ENCODE measurements around the gene SPOCK2.

Gene SPOCK2

GRCh38 chr10:72087392-72087968 is 871 bp downstream of the SPOCK2 start:
- no peak for DNase-seq (ENCODE audit: low read depth)

- no peak for DNase-seq (ENCODE audit: low read depth)
These were observed 1.6 kb downstream of the SPOCK2 start for GRCh38 chr10:72086466-72087391.

GRCh38 chr10:72085864-72086465 is 2.4 kb downstream of the SPOCK2 start:
- DNase-seq (ENCODE audit: low read depth): no peak

GRCh38 chr10:72085166-72085565 is 3.2 kb downstream of the SPOCK2 start:
- DNase-seq (ENCODE audit: low read depth): no peak

DNA sequence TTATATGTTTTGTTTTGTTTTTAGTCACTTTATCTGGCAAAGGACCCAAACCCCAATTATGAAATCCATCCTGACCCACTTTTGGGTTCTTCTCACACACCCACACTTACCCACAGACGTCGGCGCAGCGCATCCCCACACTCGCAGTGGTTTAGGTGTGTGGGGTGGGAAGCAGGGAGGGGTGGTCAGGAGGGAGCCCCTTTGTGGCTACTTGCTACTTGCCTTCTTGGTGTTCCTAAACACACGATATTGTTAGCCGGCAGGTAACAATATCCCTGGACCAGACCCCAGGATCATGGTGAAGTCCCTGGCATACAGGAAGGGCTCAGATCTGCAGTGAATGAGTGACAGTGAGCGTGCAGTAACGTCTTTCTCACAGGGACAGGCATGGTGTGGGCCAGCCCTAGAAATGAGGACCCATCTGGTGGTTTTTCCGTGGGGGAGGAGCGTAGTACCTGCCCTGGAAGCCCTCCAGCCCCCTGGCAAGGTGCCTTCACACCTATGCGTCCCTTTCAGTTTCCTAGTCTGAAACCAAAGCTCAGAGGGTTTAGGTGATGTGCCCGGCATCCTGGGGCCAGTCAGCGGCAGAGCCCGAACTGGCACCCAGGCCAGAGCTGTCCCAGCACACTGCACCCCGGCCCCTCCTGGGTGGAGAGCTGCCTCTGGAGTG is 4.4 kb downstream of the SPOCK2 start:
- DNase-seq (ENCODE audit: low read depth): peak; percentile 39

- DNase-seq (ENCODE audit: low read depth): no peak
These were observed 5.2 kb downstream of the SPOCK2 start for GRCh38 chr10:72082856-72083789.

DNA sequence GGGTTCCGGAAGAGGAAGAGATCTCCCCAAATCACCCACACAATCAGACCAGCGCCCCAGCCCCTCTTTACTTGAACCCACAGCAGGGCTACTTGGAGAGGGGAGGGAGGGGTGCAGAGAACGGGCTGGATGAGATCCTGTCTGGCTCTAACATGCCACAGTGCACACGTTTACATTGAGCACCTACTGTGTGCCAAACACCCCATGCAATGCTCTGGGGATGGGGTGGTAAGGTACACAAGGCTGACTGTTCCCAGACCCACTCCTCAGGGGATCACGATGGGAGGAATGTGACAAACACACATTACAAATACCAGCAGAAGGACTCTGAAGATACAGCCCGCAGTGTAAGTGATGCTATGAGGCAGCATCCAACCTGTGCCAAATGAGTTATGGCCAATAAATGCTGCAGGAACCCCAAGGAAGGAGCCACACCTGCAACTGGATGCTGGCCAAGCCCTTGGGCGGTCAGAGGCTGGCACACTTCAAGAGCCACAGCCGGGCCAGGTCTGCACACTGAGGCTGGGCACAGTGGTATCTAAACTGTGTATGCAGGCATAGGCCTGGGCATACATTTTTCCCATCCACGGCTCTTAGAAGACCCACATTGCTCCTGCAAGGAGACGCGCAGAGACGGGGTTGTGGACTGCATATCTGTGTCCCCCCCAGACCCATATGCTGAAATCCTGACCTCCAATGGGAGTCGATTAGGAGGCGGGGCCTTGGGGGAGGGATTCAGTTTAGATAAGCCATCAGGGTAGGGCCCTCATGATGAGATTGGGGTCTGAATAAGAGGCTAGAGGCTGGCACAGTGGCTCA is 6.4 kb downstream of the SPOCK2 start:
- DNase-seq (ENCODE audit: low read depth): no peak

GRCh38 chr10:72081210-72081609 is 7.1 kb downstream of the SPOCK2 start:
- no peak for DNase-seq (ENCODE audit: low read depth)

- DNase-seq (ENCODE audit: low read depth): no peak
These were observed 8.0 kb downstream of the SPOCK2 start for GRCh38 chr10:72080042-72080975.

- DNase-seq (ENCODE audit: low read depth): peak; percentile 61
These were observed 9.0 kb downstream of the SPOCK2 start for GRCh38 chr10:72079356-72079755.

DNA sequence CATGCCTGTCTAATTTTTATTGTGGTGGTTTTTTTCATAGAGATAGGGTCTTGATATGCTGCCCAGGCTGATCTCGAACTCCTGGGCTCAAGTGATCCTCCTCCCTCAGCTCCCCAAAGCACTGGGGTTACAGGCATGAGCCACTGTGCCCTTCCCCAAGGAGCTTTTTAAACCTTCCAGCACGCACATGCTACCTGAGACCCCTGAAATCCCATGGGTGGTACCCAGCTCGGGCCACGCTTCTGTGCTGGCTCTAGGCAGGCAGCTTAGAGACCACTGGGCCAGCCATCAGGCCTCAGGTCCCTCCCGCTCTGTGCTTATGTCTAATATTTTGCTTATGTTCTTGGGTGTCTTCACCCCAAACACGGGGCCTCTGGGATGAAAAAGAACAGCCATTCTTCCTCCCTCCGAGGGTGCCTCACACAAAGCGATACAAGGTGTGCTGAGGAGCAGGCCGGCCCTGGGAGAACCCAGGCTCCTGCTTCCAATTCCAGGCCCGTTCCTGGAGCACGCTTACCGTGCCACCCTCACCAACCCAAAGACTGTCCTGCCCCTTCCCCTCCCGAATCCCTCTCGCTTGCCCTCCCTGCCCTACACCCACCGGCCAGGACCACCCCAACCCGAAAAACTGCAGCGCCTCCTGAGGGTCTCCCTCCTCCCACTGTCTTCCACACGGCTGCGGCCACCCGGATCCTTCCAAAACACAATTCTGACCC is 10.9 kb downstream of the SPOCK2 start:
- DNase-seq (ENCODE audit: low read depth): no peak

- DNase-seq (ENCODE audit: low read depth): no peak
These were observed 11.6 kb downstream of the SPOCK2 start for GRCh38 chr10:72076756-72077155.

GRCh38 chr10:72075376-72076115 is 12.8 kb downstream of the SPOCK2 start:
- no peak for DNase-seq (ENCODE audit: low read depth)

DNA sequence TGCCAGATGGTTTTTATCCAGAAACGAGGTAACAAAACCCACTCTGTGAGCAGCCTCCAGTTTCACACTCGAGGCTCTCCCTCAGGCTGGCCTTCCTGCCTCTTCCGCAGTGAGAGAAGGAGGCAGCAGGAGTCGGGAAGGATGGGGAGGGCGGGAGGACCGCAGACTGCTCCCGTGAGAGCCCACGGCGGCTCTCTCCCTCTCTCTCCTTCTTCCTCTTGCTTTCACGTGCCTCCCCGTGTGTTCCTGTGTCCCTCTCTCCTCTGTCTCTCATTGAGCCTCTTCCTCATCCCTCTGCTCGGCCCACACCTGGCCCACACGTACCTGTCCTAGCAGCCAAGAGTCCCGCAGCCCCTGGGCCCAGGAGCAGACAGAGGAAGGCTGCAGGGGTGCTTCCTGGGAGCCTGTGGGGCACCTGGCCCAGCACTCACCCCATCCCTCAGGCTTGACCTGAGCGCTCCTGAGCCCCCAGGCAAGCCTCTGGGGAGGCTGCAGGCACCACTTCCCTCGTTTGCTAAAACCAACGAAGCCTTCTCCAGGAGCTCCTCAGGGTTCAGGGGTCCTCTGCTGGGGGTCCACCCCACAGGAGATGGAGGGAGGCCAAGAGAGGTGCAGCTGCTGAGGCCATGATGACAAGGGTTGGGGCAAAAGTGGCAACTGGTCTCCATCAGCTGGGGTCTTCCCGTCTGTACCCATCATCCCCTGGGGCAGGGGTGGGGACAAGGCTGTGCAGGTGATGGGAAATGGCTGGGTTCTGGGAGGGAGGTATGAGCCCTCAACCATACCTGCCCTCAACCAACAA is 13.6 kb downstream of the SPOCK2 start:
- no peak for DNase-seq (ENCODE audit: low read depth)

DNA sequence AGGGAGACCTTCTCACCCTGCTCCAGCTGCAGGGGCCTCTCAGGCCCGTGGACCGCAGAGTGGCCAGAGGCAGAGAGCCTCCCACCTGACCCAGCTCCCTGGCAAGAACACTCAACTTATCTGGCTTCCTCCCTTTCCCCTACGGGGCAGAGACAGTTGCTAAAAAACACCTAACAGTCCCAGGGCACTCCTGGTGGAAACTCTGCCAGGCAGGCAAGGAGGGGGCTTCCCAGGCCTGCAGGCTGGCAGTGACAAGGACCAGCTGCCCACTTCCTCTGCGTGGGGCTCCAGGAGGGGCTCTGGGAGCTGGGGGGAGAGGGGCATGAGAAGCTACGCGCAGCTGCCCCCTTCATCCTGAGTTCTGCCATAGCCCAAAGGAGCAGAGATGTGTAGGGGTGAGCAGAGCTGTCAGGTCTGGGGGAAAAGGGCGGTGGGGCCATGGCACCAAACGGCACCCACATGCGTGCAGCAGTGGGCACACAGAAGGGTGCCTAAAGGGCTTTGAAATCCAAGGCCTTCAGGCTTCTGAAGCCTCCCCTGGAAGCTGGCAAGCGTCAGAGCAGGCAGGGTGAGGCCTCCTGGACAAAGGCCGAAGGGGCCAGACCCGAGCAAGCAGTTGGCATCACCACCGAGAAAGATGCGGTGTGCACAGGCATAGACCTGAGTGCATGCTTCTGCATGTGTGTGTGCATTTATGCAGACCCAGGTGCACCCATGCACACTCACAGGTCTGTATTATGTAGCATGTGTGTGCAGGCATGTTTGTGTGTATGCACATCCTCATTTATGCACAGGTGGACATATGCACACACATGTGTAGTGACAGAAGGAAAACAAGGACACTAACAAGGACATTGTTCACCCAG is 14.4 kb downstream of the SPOCK2 start:
- DNase-seq (ENCODE audit: low read depth): no peak

GRCh38 chr10:72072639-72073038 is 15.7 kb downstream of the SPOCK2 start:
- DNase-seq (ENCODE audit: low read depth): no peak

Measured in stimulated activated CD8-positive, alpha-beta memory T cell treated with anti-CD3 and anti-CD28 coated beads, Interleukin-4, amount 100 ng/mL, for 24 hours (primary cell).